Thyroid gland (tissue), 4 donors: ENCODE measurements around the gene CBLB.

Source experiments
- POLR2A ChIP-seq, 2 donors: fragments of 450-650 bp; IDR thresholded peaks; one replicate each; pipeline ENCODE4 v1.6.1; 2017; ENCODE audit warnings: antibody characterized with exemption in 2 of 2, mild to moderate bottlenecking in 2 of 2, moderate library complexity in 1 of 2
- TF ChIP-seq, protein P1 (sequence below), 6 experiments: fragments of 200-600 bp in 3 of 6; fragments of 450-650 bp in 3 of 6; sonication (generic) in 3 of 6; IDR thresholded peaks; one replicate each; pipeline ENCODE4 v1.5.1; 2016 to 2019; ENCODE audit warnings: antibody characterized with exemption in 6 of 6, mild to moderate bottlenecking in 2 of 6, inconsistent platforms in 1 of 6, moderate library complexity in 1 of 6

DNA sequence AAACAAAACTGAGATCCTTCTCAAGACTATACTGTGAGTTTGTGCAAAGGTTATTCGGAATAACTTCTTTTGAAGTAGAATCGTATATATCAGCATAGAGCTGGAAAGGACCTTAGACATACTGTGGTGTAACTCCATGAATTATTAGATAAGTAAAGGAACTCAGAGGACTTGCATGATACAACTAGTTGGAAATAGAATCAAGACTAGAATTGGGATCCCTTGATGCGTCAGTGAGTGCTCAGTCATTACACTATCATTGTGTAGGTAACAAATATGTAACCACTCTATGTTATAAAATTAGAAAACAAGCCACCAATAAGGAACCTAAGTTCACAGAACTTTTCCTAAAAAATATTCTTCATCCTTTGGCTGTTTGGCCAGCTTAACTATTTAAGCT is 61.1 kb downstream of the CBLB start:
- TF ChIP-seq, protein P1, sequence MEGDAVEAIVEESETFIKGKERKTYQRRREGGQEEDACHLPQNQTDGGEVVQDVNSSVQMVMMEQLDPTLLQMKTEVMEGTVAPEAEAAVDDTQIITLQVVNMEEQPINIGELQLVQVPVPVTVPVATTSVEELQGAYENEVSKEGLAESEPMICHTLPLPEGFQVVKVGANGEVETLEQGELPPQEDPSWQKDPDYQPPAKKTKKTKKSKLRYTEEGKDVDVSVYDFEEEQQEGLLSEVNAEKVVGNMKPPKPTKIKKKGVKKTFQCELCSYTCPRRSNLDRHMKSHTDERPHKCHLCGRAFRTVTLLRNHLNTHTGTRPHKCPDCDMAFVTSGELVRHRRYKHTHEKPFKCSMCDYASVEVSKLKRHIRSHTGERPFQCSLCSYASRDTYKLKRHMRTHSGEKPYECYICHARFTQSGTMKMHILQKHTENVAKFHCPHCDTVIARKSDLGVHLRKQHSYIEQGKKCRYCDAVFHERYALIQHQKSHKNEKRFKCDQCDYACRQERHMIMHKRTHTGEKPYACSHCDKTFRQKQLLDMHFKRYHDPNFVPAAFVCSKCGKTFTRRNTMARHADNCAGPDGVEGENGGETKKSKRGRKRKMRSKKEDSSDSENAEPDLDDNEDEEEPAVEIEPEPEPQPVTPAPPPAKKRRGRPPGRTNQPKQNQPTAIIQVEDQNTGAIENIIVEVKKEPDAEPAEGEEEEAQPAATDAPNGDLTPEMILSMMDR (IDR thresholded peaks at IDR 0.05), result no peak
- no peak for TF ChIP-seq POLR2A (IDR thresholded peaks at IDR 0.05)
